Measurements from ENCODE around the gene TRIM62. TPM values are rescaled to one million over a fixed set of nuclear protein-coding genes. Genes with fewer than 3 reads are reported as not detected.

The TRIM62 gene
- total RNA-seq, 1 experiment from 2014 or later: 6.9 TPM

GRCh38 chr1:33222381-33222780 lies 40.5 kb upstream of the TRIM62 start:
- H3K9ac ChIP-seq (ENCODE audit: extremely low read depth, insufficient read length, low read length): no peak overlapping the region
- DNase-seq: no peak
- peaks cover 9% of the 10 kb centered on the region for H3K27me3 Mint-ChIP-seq (ENCODE audit: low read depth)
- H3K4ac ChIP-seq (ENCODE audit: low read depth, low read length): no peak overlapping the region
- no peak overlapping the region for H2BK20ac ChIP-seq (ENCODE audit: low read depth, low read length, poor library complexity, severe bottlenecking)
- H4K20me1 ChIP-seq (ENCODE audit: control insufficient read depth, insufficient read depth, insufficient read length): no peaks in the 10 kb centered on the region
- H3K23ac ChIP-seq (ENCODE audit: insufficient read length, low read depth, low read length): no peak overlapping the region
- H3K4me3 Mint-ChIP-seq: no peak overlapping the region
- no peaks in the 10 kb centered on the region for H3K27me3 ChIP-seq (ENCODE audit: insufficient read depth, low read length)
- H3K4me1 Mint-ChIP-seq: peaks cover 7 to 12% of the 10 kb centered on the region in 2 experiments
- H4K91ac ChIP-seq (ENCODE audit: insufficient read length, low read depth, low read length): no peak overlapping the region
- H4K5ac ChIP-seq (ENCODE audit: insufficient read length, low read depth, low read length): no peak overlapping the region
- no peak overlapping the region for H2BK12ac ChIP-seq (ENCODE audit: insufficient read length, low read depth, low read length)
- H3K56ac ChIP-seq (ENCODE audit: insufficient read length, low read depth, low read length): no peak overlapping the region
- no peaks in the 10 kb centered on the region for H3K23me2 ChIP-seq (ENCODE audit: insufficient read length, low read depth, low read length, poor library complexity, severe bottlenecking)
- no peaks in the 10 kb centered on the region for H3K79me2 ChIP-seq (ENCODE audit: insufficient read depth, low read length)
- no peak overlapping the region for H3K18ac ChIP-seq (ENCODE audit: insufficient read length, low read depth, low read length)
- H3K36me3 Mint-ChIP-seq (ENCODE audit: insufficient read depth in 1 of 3, low read depth in 3 of 3): peaks cover 0 to 1% (median 1%) of the 10 kb centered on the region in 3 experiments; a peak in 1 of 7 replicates
- WGBS (ENCODE audit: extremely low coverage, insufficient read length, low lambda C conversion rate): no CpG with 5 or more reads among the region's 1 CpG
- no peak overlapping the region for H2BK120ac ChIP-seq (ENCODE audit: low read depth, low read length, poor library complexity, severe bottlenecking)
- no peak overlapping the region for H2AK5ac ChIP-seq (ENCODE audit: insufficient read length, low read length)
- H3K4me1 ChIP-seq (ENCODE audit: insufficient read depth, low read length): no peaks in the 10 kb centered on the region
- H2BK15ac ChIP-seq (ENCODE audit: low read depth, low read length): no peak overlapping the region
- no peak overlapping the region for H2AFZ ChIP-seq (ENCODE audit: low read length)
- H3K9me3 Mint-ChIP-seq: peaks cover 10 to 13% of the 10 kb centered on the region in 2 experiments; a peak in 4 of 5 replicates
- no peaks in the 10 kb centered on the region for H3K79me1 ChIP-seq (ENCODE audit: insufficient read depth, low read depth, low read length, poor library complexity, severe bottlenecking)
- H4K8ac ChIP-seq (replicated peaks; ENCODE audit: insufficient read length, low read depth, low read length): no peak overlapping the region
- no peak for TF ChIP-seq CTCF (conservative IDR thresholded peaks at IDR 0.05)
- H3K27ac Mint-ChIP-seq: no peak overlapping the region
- H3K4me2 ChIP-seq (ENCODE audit: insufficient read depth, insufficient read length, low read length): no peak overlapping the region
- no peak overlapping the region for H3T11ph ChIP-seq (ENCODE audit: low read length)
- H2BK5ac ChIP-seq (ENCODE audit: insufficient read length, low read length): no peak overlapping the region
- no peaks in the 10 kb centered on the region for H3K9me3 ChIP-seq (ENCODE audit: control insufficient read depth, low read depth, low read length)
- H3K14ac ChIP-seq (ENCODE audit: insufficient read depth, low read length): no peak overlapping the region
- no peak overlapping the region for H3K27ac ChIP-seq (ENCODE audit: insufficient read length, low read depth, low read length)

Data from H9 (cell line).